ENCODE measurements around the gene AXIN2.

GRCh38 chr17:65564793-65565192, 3.3 kb upstream of the AXIN2 start:
- TF ChIP-seq CTCF (IDR thresholded peaks at IDR 0.05) (no peak), TCF7L2 (IDR thresholded peaks at IDR 0.05; ENCODE audit: low read depth, low read length) (no peak)
